Measurements from ENCODE around the gene IL22RA2.

GRCh38 chr6:137176729-137177128 lies 3.3 kb upstream of the IL22RA2 start:
- no peak for TF ChIP-seq CTCF (IDR thresholded peaks at IDR 0.05)
- TF ChIP-seq POLR2A (IDR thresholded peaks at IDR 0.05) = no peak
